Right renal pelvis (tissue), 4 donors: ENCODE results near the gene TRIM71. TPM values are rescaled to one million over a fixed set of nuclear protein-coding genes. Genes with fewer than 3 reads are reported as not detected.
"Not testable (repeated sequence)": the region's sequence is repeated elsewhere in the genome, so short reads cannot be mapped to it uniquely, and the experiment has no call there.

Source experiments
- DNase-seq, 4 donors: peaks; one replicate each; pipeline ENCODE4 v3.0.0-alpha.2; 2013; ENCODE audit warnings: low read depth in 4 of 4, low spot score in 3 of 4, missing footprints in 1 of 4
- polyA plus RNA-seq, 4 donors: library from polyadenylated mRNA; unstranded; fragments of 120-200 nt; gene quantifications; one replicate each; pipeline ENCODE4 v1.2.1, GENCODE V29; 2013; ENCODE audit not compliant: insufficient read length in 4 of 4

The TRIM71 gene
- polyA plus RNA-seq, 4 donors = 6.7 to 8.3 (median 7.2) TPM

GRCh38 chr3:32841867-32842470 lies 24.2 kb downstream of the TRIM71 start:
- no peak for DNase-seq

- no peak for DNase-seq
Measured at GRCh38 chr3:32842531-32842931, 24.7 kb downstream of the TRIM71 start.

- no peak for DNase-seq
Measured at GRCh38 chr3:32842987-32843386, 25.2 kb downstream of the TRIM71 start.

GRCh38 chr3:32843510-32844321 lies 25.9 kb downstream of the TRIM71 start:
- no peak for DNase-seq

- no peak for DNase-seq
Measured at GRCh38 chr3:32844322-32844654, 26.5 kb downstream of the TRIM71 start.

- no peak for DNase-seq
Measured at GRCh38 chr3:32844914-32845313, 27.1 kb downstream of the TRIM71 start.

- DNase-seq = not testable (repeated sequence)
Measured at GRCh38 chr3:32845546-32845945, 27.7 kb downstream of the TRIM71 start.

- DNase-seq = not testable (repeated sequence)
Measured at GRCh38 chr3:32847045-32847444, 29.2 kb downstream of the TRIM71 start.

- no peak for DNase-seq
Measured at GRCh38 chr3:32847528-32847927, 29.7 kb downstream of the TRIM71 start.

- DNase-seq = no peak
Measured at GRCh38 chr3:32848215-32848614, 30.4 kb downstream of the TRIM71 start.

GRCh38 chr3:32849046-32849445 lies 31.2 kb downstream of the TRIM71 start:
- no peak for DNase-seq

GRCh38 chr3:32850226-32850625 lies 32.4 kb downstream of the TRIM71 start:
- no peak for DNase-seq

GRCh38 chr3:32850636-32851035 lies 32.8 kb downstream of the TRIM71 start:
- no peak for DNase-seq

- no peak for DNase-seq
Measured at GRCh38 chr3:32852146-32852545, 34.3 kb downstream of the TRIM71 start.

GRCh38 chr3:32855350-32855953 lies 37.7 kb downstream of the TRIM71 start:
- no peak for DNase-seq

GRCh38 chr3:32856355-32856889 lies 38.6 kb downstream of the TRIM71 start:
- no peak for DNase-seq

- DNase-seq = no peak
Measured at GRCh38 chr3:32856901-32857507, 39.2 kb downstream of the TRIM71 start.

- no peak for DNase-seq
Measured at GRCh38 chr3:32857921-32858320, 40.1 kb downstream of the TRIM71 start.

- DNase-seq = no peak
Measured at GRCh38 chr3:32859604-32860237, 41.9 kb downstream of the TRIM71 start.

GRCh38 chr3:32860499-32860898 lies 42.7 kb downstream of the TRIM71 start:
- DNase-seq = no peak

- DNase-seq = no peak
Measured at GRCh38 chr3:32861681-32862080, 43.9 kb downstream of the TRIM71 start.
